Bone marrow (tissue), 2 donors: ENCODE results near the gene NLRX1.

Experiments
- DNase-seq, 2 donors: peaks; one replicate each; lab custom pipeline; 2025; lab: John Stamatoyannopoulos, UW

Gene NLRX1

GRCh38 chr11:119209186-119209585 is 40.7 kb downstream of the NLRX1 start:
- no peak for DNase-seq

GRCh38 chr11:119210050-119210449 is 41.5 kb downstream of the NLRX1 start:
- DNase-seq: no peak

DNA sequence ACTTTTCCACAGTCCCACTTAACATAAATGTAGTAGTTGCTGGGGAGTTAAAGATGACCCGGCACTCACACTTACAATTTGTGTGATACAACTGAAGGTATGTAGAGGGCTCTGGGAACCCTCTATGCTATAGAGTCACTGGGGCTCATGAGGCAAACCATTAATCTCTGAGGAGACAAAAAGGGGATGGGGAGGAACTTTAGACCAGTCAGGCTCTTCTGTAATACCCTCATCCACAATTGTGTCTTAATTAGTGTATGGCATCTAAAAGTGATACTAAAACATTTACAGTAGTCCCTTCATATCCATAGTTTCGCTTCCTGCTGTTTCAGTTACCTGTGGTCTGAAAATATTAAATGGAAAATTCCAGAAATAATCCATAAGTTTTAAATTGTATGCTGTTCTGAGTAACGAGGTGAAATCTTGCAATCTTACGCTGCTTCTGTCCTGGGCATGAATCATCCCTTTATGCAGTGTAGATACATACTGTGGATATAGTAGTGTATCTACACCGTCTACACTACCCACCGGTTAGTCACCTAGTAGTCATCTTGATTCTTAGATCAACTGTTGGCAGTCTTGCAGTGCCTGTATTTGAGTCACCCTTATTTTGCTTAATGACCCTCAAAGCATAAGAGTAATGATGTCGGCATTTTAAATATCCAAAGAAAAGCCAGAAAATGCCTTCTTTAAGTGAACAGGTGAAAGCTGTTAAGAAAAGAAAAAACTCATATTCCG is 49.8 kb downstream of the NLRX1 start:
- peak in 1 of 2 donors; percentile 39 for DNase-seq

DNA sequence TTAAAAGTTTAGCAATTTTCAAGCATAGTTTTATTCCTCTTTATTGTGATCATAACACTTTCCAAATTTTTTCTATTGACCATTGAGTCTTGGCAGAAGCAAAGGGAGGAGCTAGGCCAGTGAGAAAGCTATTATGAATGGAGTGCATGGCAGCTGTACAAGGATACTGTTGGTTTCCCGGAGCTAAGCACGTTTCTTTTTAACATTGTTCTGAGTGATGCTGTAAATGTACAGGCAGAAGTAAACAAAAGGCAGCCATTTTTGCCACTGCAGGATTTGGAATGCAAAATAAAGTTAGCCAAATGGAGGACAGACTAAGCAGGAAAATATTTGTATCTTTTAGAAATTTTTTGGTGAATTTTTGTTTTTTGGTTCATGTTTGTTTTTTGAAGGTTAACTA is 53.8 kb downstream of the NLRX1 start:
- no peak for DNase-seq

GRCh38 chr11:119222891-119223290 is 54.4 kb downstream of the NLRX1 start:
- DNase-seq: no peak

DNA sequence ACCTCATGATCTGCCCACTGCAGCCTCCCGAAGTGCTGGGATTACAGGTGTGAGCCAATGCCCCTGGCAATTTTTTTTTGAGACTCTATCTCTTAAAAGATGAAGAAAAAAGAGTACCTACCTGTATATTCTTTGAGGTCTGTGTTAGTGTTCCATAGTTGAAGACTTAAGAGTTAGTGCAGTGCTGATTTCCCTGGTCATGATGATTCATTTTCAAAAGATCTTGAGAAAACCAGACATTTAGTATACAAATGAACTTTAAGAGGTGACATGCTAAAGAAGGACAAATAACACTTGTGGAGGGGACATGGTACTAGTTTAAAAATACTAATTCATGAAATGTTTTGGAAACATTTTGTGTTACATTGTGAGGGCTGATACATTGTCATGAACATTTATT is 55.3 kb downstream of the NLRX1 start:
- no peak for DNase-seq

DNA sequence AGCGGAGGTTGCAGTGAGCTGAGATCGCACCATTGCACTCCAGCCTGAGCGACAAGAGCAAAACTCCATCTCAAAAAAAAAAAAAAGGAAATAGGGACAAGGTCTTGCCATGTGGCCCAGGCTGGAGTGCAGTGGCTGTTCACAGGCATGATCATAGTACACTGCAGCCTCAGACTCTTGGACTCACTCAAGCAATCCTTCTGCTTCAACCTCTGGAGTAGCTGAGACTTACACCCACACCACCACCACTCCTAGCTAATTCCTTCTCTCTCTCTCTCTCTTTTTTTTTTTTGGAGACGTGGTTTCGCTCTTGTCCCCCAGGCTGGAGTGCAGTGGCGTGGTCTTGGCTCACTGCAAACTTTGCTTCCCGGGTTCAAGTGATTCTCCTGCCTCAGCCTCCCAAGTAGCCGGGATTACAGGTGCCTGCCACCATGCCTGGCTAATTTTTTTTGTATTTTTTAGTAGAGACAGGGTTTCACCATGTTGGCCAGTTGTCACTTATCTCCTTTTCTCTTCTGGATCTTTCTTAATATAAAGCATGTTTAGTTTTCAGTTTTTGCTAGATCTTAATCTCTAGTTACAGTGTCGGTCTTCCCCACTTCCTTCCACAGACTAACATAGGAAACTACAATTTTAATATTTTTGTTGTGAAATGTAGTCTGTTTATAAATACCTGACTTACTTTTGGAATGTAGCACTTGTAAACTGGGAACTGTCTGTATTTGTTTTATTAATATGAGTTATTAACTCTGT is 60.2 kb downstream of the NLRX1 start:
- DNase-seq: peak in 1 of 2 donors; percentile 4

GRCh38 chr11:119229288-119229672 is 60.8 kb downstream of the NLRX1 start:
- no peak for DNase-seq

- no peak for DNase-seq
Measured at GRCh38 chr11:119229741-119230140, 61.2 kb downstream of the NLRX1 start.
